Kidney (tissue), 14 donors: ENCODE measurements around the gene LAMC1. TPM values are rescaled to one million over a fixed set of nuclear protein-coding genes. Genes with fewer than 3 reads are reported as not detected.

Experiments used
- DNase-seq, 5 donors: peaks; one replicate each; pipeline ENCODE4 v3.0.0-alpha.2; 2013 to 2020
- FAIRE-seq: peaks from 2 replicates; lab custom pipeline; 2012; peaks lifted over from hg19 to GRCh38; lab: Jason Lieb, UNC
- H3K27ac ChIP-seq, 2 donors: one replicate each; pipeline ENCODE4 v1.7.0; 2013; ENCODE audit warnings: low read depth in 2 of 2, low read length in 2 of 2, inconsistent platforms in 1 of 2
- H3K27me3 ChIP-seq: one replicate; pipeline ENCODE4 v1.7.1; 2013; ENCODE audit warnings: low read length, inconsistent platforms; ENCODE audit not compliant: control insufficient read depth, insufficient read depth
- H3K36me3 ChIP-seq, 3 donors: one replicate each; pipeline versions ENCODE4 v1.7.0 to v1.7.1; 2013; ENCODE audit warnings: low read length in 3 of 3, control low read depth in 1 of 3, inconsistent platforms in 1 of 3; ENCODE audit not compliant: insufficient read depth in 3 of 3, control insufficient read depth in 2 of 3
- H3K4me1 ChIP-seq, 3 donors: one replicate each; pipeline versions ENCODE4 v1.7.0 to v1.7.1; 2013; ENCODE audit warnings: low read length in 3 of 3, inconsistent platforms in 1 of 3, low read depth in 1 of 3; ENCODE audit not compliant: control insufficient read depth in 2 of 3, insufficient read depth in 2 of 3
- H3K4me3 ChIP-seq, 3 donors: one replicate each; pipeline versions ENCODE4 v1.7.0 to v1.8.1; 2013; ENCODE audit warnings: low read length in 3 of 3, control low read depth in 1 of 3, inconsistent platforms in 1 of 3
- H3K9ac ChIP-seq, 3 donors: one replicate each; pipeline versions ENCODE4 v1.7.0 to v1.7.1; 2013; ENCODE audit warnings: low read length in 3 of 3, control low read depth in 1 of 3, inconsistent platforms in 1 of 3
- H3K9me3 ChIP-seq, 3 donors: one replicate each; pipeline versions ENCODE4 v1.7.0 to v1.7.1; 2013; ENCODE audit warnings: low read length in 3 of 3, control low read depth in 1 of 3, inconsistent platforms in 1 of 3; ENCODE audit not compliant: control insufficient read depth in 2 of 3, insufficient read depth in 1 of 3
- intact Hi-C: fragments of 100-400 bp; cut with DNase I; formaldehyde crosslinking; loops from one replicate; pipeline ENCODE4 v1.11.1; 2022
- polyA plus RNA-seq: library from polyadenylated mRNA; stranded (reverse); fragments of 350-450 nt; fragmentation: Illumina TruSeq; extraction: RNeasy Lipid Tissue Mini Kit (QIAGEN cat#74804); gene quantifications from one replicate; pipeline ENCODE4 v1.2.3, GENCODE V29; 2014; ENCODE audit warnings: low read depth, low replicate concordance; ENCODE audit not compliant: insufficient read depth
- total RNA-seq: library from RNA; stranded (reverse); fragmentation: NEBNext Ultra II Directional; extraction: Animal tissue kit (Norgen Biotek cat#: 25700); gene quantifications from one replicate; pipeline ENCODE4 v1.2.1, GENCODE V29; 2021
- TF ChIP-seq, protein P1 (sequence below): IDR thresholded peaks from 3 replicates; pipeline ENCODE4 v1.5.1; 2012; ENCODE audit warnings: mild to moderate bottlenecking, moderate library complexity, borderline replicate concordance; ENCODE audit not compliant: insufficient read depth; ENCODE audit errors: extremely low read depth
- donor health status: control.
- donor health status: control.
- donor health status: control.
- donor health status: control.
- donor health status: control.
- donor health status: DM: yes; HTN: yes; CAD: no.
- donor health status: Normal renal cell carcinoma (clear cell type).

The LAMC1 gene
- total and polyA plus RNA-seq, 2 donors from 2014 or later = 21.1 to 140 TPM

GRCh38 chr1:183101081-183101480, 77.9 kb downstream of the LAMC1 start:
- H3K4me1 ChIP-seq = peaks cover 9 to 24% (median 15%) of the 10 kb centered on the region in 3 donors
- H3K9me3 ChIP-seq = no peaks in the 10 kb centered on the region
- no peaks in the 10 kb centered on the region for H3K36me3 ChIP-seq
- intact Hi-C loops = no loop called here
- H3K4me3 ChIP-seq = no peak overlapping the region
- H3K27me3 ChIP-seq = no peaks in the 10 kb centered on the region
- FAIRE-seq = no peak
- no peak for DNase-seq
- TF ChIP-seq, protein P1, sequence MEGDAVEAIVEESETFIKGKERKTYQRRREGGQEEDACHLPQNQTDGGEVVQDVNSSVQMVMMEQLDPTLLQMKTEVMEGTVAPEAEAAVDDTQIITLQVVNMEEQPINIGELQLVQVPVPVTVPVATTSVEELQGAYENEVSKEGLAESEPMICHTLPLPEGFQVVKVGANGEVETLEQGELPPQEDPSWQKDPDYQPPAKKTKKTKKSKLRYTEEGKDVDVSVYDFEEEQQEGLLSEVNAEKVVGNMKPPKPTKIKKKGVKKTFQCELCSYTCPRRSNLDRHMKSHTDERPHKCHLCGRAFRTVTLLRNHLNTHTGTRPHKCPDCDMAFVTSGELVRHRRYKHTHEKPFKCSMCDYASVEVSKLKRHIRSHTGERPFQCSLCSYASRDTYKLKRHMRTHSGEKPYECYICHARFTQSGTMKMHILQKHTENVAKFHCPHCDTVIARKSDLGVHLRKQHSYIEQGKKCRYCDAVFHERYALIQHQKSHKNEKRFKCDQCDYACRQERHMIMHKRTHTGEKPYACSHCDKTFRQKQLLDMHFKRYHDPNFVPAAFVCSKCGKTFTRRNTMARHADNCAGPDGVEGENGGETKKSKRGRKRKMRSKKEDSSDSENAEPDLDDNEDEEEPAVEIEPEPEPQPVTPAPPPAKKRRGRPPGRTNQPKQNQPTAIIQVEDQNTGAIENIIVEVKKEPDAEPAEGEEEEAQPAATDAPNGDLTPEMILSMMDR = no peak
- H3K9ac ChIP-seq = no peak overlapping the region
- H3K27ac ChIP-seq = no peak overlapping the region

GRCh38 chr1:183101841-183102276, 78.6 kb downstream of the LAMC1 start:
- Histone ChIP-seq H3K27ac (no peak overlapping the region), H3K9ac (no peak overlapping the region), H3K36me3 (no peaks in the 10 kb centered on the region), H3K4me3 (no peak overlapping the region), H3K4me1 (peaks cover 6 to 20% (median 10%) of the 10 kb centered on the region in 3 donors), H3K27me3 (no peaks in the 10 kb centered on the region), H3K9me3 (no peaks in the 10 kb centered on the region)
- FAIRE-seq (no peak), DNase-seq (peak in 2 of 5 donors; percentile 37 to 68)
- TF ChIP-seq, protein P1 = no peak
- intact Hi-C loops = no loop called here

- no peak for FAIRE-seq
- Histone ChIP-seq H3K9ac (no peak overlapping the region), H3K36me3 (no peaks in the 10 kb centered on the region), H3K4me1 (peaks cover 0 to 7% (median under 1%) of the 10 kb centered on the region in 3 donors), H3K4me3 (no peak overlapping the region), H3K27ac (no peak overlapping the region), H3K27me3 (no peaks in the 10 kb centered on the region), H3K9me3 (no peaks in the 10 kb centered on the region)
- intact Hi-C loops = no loop called here
- TF ChIP-seq, protein P1 = no peak
- DNase-seq = peak in 4 of 5 donors; percentile 54 to 78 (median 68)
Measured at GRCh38 chr1:183103147-183103546, 79.9 kb downstream of the LAMC1 start.

DNA sequence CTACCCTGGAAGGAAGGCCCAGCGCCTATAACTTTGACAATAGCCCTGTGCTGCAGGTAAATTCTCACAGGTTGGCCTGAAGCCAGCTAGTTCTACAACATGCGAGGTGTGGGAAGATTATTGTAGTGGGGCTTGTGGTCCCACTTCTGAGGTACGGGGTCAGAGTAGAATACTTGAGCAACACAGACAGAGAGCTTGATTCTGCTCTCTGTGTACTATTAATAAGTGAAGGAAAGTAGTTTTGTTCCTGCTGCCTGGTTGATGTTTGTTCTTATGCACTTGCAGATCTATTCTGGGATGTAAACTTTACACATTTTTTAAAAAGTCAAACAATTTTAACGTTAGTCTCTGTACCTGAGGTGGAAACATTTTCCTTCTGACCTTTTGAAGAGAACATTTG, 80.4 kb downstream of the LAMC1 start:
- H3K4me3 ChIP-seq = no peak overlapping the region
- no peak overlapping the region for H3K27ac ChIP-seq
- FAIRE-seq (no peak), DNase-seq (no peak)
- H3K36me3 ChIP-seq = no peaks in the 10 kb centered on the region
- no peak overlapping the region for H3K9ac ChIP-seq
- H3K27me3 ChIP-seq = no peaks in the 10 kb centered on the region
- intact Hi-C loops = no loop called here
- no peaks in the 10 kb centered on the region for H3K9me3 ChIP-seq
- peaks cover 0 to 2% (median 0%) of the 10 kb centered on the region in 3 donors for H3K4me1 ChIP-seq
- TF ChIP-seq, protein P1 = no peak
